GM04504 (cell line): ENCODE data around the gene KDELR3.

Source experiments
- DNase-seq: peaks from one replicate; pipeline ENCODE4 v3.0.0-alpha.2; 2012; ENCODE audit warnings: low read depth

The KDELR3 gene

DNA sequence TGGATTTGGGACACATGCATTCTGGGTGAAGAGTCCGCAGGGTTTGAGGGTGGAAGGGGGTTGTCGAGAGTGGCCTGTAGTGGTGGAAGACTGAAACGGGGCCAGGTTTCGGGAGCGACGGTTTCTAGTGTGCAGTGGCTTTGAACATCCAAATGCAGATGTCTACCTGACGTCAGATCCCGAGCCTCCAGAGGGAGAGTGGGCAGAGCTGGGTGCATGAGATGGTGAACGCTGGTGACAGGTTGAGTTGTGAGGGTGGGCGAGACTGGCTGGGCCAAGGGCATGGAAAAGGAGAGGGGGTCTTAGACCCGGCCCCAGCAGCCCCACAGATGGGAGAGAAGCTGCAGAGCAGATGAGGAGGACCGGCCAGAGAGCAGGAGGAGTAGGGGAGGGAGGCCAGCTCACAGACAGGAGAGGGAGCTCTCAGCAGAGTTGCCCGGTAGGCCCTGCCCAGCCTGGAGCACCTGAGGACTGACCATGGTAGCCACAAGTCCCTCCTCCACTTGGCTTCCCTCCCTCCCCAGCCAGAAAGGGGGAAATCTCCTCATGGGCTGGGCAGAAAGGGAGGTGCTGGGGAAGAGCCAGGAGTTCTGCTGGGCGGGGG is 27.0 kb upstream of the KDELR3 start:
- DNase-seq = no peak

DNA sequence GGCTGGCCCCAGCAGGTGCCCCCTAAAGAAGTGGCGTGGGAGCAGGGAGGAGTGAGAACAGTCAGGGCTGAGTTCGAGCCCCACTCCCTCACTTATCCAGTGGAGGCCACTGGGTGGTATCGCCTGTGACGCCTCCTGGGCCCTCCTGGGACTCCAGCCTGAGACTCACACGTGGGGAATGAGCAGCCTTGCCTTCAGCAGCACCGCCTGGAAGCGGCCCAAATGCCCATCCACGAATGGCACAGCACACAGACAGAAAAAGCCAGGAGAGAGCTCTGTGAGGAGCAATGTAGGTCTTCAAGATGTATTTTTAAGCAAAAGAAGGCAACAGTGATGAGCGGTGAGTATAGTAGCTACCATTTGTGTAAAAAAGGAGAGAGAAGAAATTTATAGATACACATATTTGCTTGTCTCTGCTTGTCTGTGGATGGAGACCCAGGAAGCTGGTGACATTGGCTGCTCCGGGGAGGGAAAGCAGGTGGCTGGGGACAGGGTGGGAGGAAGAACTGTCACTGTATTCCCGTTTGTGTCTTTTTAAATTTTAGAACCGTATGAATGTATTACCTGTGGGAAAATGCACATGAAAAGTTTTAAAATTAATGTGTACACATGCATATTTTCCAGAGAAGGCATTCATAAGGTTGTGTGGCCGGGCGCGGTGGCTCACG is 26.1 kb upstream of the KDELR3 start:
- no peak for DNase-seq

DNA sequence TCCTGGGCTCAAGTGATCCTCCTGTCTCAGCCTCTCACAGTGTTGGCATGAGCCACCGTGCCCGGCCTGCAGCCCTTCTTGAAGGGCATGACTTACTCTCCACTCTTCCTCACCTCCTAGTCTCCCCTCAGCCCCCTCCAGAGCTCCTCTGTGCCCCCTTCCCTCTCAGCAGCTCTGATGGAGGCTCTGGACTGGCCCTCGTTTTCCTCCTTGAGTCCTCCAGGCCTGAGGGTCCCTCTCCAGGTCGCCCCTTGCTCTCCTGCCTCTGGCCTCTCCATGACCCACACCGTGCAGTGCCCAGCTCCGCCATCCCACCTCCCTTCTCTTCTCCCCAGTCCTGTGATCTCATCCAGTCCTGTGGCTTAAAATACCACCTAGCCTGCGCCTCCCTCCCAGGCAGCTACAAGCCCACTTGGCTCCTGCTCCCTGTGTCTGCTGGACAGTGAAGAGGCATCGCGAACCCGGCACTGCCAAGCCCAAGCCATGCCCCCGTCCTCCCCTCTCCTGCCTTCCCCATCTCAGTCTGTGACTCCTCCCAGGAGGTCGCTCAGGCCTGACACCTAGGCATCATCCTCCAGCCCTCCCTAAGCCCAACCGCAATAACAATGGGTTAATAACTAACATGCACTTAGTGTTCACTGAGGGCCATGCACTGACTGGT is 24.8 kb upstream of the KDELR3 start:
- no peak for DNase-seq

DNA sequence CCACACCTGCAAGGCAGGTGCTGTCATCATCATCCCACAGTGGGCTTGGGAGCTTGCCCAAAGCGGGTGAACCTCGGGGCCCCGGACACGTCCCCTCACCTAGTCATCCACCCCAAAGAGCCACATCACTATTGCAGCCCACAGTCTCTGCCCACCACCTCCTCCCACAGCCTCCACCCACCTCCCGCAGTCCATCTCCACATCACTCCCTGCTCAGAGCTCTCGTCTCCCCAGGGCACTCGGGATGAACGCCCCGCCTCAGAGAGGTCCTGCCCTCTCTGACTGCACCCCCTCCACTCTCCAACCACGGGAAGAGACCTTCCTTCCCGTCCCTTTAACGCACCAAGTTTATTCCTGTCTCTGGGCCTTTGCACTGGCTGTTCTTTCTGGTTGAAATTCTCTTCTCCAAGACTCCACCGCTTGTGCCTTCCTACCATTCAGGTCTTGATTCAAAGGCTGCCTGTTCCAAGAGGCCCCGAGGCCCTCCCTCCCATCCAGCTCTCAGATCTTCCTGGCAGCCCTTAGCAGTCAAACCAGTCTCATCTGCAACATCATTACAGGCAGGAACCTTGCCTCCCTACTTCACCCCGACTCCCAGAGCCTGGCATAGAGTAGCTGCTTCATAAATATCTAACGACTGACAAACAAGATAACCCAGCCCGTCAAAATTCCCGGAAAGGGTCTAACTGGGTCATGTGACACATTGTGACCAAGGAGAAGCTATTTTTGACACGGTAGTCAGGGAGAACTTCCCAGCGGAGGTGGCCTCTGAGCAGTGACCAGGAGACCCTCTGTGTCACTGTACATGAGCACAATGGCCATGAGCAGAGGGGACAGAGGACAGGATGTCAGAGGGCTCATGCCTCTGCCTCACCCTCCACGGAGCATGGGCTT is 24.0 kb upstream of the KDELR3 start:
- no peak for DNase-seq

DNA sequence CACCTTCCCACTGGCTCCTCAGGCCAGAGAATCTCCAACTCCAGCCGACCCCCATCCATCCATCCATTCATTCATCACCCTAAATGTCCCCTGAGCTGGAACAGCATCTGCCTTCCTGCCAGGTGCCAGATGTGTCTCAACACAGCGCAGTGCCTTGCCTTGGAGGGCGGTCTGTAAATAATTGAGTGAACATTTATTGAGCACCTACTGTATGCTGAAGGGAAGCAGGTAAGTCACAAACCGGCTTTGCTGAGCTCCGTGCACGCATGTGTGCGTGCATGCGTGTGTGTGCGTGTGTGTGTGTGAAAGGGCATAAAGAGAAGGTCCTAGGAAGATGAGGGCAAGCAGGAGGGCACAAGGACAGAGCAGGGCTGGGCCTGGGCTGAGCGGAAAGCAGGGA is 23.1 kb upstream of the KDELR3 start:
- DNase-seq = no peak

DNA sequence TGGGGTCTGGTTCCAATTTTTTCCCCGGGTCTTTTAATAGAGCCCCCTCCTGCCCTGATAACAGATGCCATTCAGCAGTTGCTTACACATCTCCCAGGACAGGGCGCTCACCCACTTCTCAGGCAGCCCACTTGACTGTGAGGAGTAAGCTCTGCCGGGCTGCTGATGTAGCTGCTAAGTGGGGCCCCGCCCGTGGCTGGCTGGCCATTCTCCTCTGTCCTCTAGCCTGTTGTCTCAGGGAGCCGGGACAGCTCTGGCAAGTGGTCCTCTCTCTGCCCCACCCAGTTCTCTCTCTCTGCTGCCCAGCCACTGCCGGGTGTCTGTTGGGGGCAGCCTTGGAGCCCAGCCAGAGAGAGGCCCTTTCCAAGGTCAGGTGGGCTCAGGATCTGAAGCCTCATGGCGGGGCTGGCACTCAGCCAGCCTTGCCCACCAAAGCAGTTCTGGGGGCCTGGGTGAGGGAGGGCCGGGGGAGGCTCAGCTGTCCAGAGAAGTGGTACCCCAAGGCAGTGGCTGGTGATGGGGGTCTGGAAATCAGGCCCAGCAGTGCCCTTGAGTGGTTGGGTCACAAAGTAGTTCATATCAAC is 21.8 kb upstream of the KDELR3 start:
- DNase-seq = no peak

DNA sequence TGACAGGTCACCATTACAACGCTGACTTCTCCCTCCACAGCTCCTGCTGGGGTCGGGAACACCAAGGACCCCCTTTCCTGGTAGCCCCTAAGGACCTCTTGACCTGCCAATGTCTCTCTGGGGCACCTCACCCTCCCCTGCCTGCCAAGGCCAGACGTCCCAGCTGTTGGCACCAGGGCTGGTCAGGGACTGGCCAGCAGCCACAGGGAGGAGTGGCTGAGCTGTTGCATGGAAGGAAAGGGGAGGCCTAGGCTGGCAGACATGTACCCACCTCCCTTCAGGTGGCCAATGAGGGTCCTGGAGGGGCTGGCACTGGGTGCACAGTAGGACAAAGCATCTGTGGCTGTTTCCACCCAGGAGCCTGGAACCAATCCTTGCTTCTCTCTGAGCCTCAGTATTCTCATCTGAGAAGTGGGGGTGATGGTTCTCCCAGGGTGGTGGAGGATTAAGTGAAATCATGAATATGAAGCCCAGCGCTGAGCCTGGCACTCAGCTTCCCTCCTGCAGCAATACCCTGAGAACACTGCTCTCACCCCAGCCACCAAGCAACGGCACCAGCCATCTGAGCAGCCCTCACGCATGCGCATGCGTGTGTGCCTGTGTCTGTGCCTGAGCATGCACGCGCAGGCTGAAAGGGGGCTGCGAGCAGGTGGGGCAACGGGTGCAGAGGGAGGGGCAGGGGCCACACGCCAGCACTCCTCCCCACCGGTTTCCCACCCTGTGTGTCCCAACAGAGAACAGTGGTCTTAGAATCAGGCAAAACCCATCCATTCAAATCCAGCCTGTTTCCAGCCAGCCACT is 18.8 kb upstream of the KDELR3 start:
- DNase-seq = no peak

DNA sequence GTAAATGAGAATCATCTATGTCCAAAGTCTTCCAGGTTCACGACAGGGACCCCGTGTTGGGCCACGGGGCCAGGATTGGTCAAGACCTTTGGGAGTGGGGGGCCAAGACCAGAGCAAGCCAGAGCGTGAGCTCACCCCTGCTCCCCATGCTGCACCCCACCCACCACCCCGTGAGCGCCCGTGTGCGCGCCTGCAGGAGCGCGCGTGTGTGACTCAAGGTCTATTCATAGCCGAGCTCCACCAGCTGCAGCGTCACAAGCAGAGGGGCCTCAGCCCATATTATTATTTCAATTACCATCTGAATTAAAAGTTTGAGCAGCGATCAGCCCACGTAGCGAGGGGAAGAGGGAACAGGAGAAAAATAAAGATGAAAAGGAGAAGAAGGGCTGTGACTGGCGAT is 18.1 kb upstream of the KDELR3 start:
- DNase-seq = no peak

DNA sequence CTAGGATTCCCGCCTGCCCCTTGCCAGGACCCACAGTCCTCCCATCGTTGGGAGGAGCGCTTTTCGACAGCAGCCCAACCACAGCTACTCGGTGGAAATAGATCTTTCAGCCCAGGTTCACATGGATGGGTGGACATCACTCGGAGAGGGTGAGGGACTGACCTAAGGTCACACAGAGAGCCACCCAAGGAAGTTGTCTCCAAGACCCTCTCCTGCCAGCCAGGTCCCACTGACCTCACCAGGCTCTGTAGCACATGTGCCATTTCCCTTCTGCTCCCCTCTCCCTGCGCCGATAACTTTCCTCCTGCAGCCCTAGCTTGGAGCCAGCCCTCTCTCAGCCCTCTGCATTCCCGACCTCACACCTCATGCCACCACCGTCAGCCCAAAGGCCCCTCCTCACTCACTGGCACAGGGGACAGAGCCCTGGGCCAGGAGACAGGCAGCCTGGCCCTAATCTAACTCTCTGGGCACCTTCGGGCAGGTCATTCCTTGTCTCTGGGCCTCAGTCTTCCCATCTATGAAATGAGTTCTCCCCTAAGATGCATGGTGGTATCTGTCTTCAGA is 17.6 kb upstream of the KDELR3 start:
- DNase-seq = no peak

DNA sequence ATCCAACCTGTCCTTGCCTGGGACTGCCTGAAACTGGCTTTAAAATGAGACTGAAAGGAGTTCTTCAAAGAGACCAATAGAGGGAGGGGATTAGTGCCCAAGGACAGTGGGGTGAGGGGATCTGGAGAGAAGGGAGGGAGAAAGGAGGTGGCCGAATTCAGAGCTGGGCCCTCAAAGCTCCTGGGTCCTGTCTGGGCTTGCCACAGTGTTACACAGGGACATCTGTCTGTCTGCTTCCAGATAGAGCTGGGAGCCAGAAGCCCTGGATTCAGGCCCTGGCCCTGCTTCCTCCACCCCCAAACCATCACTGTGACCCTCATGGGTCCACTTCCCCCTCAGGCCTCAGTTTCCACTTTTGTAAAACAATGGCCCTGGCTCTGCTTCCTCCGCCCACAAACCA is 16.5 kb upstream of the KDELR3 start:
- no peak for DNase-seq

DNA sequence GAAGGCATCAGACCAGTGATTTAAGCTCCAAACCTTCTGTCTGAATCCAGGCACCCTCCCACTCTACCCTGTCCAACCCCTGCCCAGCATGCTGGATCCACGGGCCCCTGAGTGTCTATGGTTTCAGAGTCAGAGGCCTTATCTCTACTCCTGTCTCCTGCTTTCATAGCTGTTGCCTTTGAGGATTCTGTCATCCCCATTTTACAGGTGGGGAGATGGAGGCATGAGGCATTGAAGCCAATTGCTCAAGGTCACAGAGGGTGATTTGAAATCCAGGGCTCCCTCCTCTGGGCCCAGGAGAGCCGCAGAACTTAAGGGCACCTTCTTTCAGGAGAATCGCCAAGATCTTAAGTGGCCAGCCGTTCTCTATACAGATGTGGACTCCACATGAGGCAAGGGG is 16.0 kb upstream of the KDELR3 start:
- no peak for DNase-seq

DNA sequence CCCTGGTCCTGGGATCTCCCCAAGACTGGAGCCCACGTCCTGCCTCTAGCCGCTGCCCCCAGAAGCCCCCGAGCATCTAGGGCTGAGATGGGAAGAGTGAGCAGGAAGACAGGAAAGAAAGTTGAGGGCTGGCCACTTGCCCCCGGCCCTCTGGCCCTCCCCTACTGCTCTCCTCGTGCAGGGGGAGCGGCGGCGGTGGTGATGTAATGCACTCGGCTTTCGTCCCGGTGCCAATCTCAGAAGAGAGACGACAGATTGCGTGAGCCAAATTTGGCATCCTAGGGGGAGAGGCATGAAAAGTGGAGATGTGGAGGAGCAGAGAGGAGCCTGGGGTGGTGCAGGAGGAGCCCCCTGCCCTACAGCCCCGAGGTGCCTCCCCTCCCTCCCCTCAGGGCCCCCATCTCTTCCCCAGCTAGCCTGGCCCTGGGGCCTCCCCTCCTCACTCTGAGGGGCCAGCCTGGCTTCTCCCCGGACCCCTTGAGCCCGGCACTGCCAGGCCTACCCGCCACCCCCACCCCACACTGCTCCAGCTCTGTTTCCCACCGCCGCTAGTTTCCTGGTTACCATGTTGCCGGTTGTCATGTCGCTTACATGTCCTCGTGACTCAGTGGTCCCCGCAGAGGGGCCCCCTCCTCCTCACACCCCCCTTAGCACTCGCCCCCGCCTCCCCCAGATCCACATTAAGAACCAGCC is 15.4 kb upstream of the KDELR3 start:
- no peak for DNase-seq

DNA sequence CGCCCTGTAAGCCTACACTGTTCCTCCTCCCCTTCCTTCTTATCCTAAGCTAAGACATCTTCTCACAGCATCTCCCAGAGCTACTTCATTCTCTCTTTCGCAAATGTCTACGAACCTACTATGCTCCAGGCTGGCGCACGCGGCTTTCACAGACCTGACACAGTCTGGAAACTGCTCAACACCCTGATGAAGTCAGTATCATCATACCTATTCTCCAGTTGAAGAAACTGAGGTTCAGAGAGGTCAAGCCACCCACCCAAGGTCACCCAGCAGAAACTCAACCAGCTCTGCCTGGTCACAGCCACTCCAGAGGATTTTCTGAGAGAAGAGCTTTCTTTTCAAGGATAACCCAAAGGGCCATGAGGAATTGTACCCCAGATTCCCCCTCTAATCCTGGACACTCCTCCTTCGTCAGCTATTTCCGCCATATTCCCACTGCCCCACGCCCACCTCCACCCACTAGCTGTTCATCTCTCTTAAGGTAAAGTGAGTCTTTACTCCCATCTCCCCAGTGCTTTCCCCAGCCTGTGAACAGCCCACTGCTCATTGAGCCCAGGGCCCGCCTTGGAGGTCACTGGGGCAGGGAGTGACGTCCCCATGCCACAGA is 14.7 kb upstream of the KDELR3 start:
- no peak for DNase-seq

DNA sequence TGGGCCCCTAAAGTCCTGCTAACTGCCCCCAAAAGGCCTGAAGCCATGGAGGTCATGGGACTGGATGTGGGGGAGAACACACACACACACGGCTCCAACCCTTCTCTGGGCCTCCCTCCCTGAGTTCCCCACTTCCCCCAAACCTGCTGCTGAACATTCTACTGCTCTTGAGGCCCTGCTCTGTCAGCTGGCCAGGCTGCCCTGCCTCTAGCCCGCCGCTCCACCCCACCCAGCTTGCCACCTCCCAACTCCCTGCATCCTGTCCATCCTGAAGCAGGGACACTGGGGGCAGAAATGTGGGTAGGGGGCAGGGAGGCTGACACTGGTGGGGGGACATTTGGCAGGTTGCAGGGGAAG is 13.9 kb upstream of the KDELR3 start:
- DNase-seq = no peak

DNA sequence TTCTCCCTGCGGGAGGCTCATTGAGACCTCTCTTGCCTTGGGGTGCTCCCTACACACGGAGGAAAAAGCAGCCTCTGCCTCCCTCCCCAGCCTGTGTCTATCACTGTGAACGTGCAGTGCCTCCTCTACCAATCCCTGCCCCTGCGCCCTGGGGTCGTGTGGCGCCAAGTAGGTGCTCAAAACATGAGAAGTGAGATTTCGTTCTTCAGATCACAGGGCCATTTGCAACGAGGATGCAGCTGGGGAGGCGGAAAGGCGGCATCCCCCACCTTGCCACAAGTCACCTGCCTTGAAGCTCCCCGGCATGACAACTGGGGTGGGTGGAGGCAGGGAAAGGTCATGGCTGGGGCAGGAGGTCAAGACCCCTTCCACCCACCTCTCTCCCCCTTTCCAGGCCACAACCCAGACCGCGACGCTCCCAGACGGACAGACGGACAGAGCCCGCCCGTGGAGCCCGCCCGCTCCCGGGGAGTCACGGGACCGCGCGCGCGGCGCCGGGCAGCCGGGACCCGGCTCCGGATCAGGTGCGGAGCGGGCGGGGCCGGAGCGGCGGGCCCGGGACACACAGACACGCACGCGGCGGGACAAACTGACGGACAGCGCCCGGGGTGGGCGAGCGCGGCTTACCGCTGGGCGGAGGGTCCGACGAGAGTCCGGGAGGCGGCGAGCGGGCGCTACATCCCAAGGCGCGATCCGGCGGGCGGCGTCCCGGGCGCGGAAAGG is 13.4 kb upstream of the KDELR3 start:
- no peak for DNase-seq

DNA sequence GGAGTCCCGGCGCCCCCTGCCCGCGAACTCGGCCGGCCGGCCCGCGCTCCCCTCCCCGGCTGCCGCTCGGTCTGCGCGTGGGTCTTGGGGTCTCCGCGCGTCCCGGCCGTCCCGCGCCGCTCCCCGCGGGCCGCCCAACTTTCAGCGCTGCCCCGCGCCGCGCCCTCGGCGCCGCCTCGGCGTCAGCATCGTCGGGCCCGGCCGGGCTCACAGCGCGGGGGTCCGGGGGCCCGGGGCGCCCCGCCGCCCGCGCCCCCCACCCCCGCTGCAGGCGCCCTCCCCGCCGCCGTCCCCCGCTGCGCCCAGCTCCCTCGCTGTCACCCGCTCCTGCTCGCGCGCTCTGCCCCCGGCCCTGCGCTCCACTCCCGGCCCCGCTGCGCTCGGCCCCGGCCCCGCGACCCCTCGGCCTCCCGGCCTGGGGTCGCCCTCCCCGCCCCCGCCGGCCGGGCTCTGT is 12.8 kb upstream of the KDELR3 start, which contains the start of gene KCNJ4:
Gene KCNJ4 (minus strand): TSS at position 124 of the 454 bp plus-strand sequence. CDS start 27,067 bp downstream, outside the sequence.
- DNase-seq = no peak

DNA sequence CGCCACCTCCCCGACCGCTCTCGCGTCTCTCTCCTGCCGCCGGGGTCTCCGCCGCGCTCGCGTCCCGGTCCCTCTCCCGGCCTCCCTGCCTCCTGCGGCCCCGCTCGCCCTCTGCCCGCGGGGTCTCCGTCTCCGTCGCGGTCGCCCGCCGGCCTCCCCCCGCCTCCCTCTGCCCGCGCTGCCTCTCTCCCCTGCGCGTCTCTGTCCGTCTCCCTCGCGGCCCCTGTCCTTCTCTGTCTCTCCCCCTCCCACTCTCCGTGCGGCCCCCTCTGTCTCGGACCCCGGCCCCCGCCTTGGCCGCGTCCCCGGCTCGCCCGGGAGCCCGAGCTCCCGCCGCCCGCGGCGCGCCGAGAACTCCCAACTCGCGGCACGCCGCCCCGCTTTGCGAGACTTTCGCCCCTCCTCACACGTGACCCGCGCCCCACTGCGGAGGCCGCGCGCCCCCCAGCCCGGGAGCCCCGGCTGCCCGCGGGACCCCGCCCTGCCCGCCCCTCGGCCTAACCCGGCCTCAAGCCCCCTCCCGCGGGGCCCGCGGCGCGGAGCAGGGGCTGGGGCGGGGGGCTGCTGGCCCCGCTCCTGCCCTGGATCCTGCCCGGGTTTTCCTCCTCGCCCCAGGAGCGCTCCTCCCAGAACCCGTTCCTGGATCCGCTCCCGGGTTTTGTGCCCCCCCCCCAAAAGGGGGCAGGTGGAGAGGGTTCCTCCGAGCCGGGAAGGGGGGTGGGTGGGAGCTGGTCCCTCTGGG is 12.2 kb upstream of the KDELR3 start:
- no peak for DNase-seq

DNA sequence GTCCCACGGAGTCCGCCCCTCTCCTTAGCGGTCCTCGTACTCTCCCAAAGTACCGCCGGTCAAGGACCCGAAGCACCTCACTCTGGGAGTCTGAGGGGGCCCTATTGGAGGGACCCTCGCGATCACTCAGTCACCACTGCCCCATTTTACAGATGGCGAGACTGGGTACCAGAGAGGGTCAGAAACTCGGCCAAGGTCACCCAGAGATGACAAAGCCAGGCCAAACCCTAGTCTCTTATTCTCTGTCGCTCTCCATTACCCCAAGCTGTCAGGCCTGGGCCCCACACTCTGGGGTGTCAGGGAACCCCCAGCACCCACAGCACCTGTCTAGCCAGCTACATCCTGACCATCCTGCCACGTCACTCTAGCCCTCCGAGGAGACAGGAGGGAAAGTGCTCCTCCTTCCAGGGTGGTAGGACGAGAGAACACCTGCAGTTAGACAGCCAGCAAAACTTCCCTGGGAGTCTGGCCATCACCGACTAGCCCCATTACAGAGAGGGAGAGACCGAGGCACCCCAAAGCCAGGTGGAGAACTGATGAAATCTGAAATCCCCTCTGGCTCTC is 11.5 kb upstream of the KDELR3 start:
- DNase-seq = no peak
